Globus pallidus (tissue), 1 donor: ENCODE measurements around the gene PKLR.
"Not testable (repeated sequence)": the region's sequence is repeated elsewhere in the genome, so short reads cannot be mapped to it uniquely, and the experiment has no call there.

ENCODE experiments used
- DNase-seq: peaks from one replicate; pipeline ENCODE4 v3.0.0-alpha.2; 2015; ENCODE audit warnings: low spot score

Gene PKLR

DNA sequence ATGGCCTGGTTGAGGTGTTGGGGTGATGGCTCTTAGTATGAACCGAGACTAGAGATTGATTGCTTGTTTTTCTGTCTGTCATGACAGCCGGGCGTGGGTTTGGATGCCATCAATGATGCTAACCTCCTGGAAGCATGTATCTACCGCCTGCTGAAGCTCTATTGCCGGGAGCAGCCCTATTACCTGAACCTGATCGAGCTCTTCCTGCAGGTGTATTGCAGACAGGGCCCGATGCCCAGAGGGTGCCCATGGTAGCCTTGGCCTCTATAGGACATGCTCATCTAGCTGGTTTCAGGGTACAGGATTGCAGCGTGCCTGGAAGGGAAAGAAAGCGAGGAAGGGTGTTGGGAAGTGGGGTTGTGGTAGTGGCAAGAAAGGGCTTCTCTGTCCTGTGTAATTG, 16.8 kb upstream of the PKLR start:
- DNase-seq, result no peak

DNA sequence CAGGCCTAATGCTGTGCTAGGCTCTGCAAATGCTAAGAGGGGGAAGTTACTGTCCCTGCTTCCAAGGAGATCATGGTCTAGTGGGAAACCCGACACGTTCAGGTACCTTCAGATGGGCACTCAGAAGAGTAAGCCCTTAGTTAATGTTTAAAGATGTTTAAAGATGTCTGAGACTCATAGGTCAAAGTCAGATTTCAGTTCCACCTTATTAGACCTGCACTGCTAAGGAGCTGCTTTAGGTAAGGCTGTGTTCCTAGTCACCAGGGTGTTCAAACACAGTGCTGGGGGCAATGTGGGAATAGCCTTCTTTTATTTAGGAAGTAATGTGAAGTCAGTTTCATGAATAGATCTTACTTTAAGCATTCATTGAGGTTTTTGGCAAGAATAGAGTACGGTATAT, 15.7 kb upstream of the PKLR start:
- DNase-seq, result no peak

DNA sequence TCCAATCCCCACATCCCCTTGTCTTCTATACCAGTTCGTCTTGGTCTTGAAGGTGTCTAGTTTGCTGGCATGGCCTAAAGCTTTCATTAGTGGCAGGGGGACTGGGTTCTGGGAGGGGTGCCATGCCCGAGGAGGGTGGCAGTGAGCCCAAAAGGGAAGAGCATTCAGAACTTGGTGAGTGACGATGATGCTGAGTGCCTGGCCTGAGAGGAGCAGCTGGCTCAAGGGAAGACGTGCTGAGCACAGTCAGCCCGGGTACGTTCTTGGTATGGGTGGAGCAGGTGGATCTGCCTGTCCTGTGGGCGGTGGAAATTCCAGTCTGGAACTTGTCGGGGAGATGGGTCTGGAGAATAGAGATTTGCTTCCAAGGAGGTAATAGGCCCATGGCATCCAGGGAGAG, 12.0 kb upstream of the PKLR start:
- no peak for DNase-seq

DNA sequence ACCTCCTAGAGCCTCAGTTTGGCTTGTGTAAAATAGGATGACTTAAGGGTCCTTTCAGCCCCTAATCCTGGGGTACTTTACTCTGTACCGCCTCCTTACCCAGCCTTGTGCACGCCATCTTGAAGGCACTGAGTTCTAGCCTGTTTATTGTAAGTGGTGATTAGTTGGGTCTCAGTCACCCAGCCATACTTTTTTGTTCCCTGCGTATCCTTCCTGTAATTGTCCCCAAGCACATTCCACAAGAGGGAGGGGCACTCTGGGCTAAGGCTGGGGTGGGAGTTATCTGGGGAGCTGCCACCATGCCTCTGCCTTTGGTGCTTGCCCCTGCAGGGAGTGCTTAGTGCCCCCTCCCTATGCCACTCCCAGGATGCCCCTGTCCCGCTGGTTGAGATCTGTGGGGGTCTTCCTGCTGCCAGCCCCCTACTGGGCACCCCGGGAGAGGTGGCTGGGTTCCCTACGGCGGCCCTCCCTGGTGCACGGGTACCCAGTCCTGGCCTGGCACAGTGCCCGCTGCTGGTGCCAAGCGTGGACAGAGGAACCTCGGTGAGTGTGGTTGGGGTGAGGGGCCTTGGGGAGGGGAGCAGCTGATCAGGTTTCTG, 8.3 kb upstream of the PKLR start:
- no peak for DNase-seq

DNA sequence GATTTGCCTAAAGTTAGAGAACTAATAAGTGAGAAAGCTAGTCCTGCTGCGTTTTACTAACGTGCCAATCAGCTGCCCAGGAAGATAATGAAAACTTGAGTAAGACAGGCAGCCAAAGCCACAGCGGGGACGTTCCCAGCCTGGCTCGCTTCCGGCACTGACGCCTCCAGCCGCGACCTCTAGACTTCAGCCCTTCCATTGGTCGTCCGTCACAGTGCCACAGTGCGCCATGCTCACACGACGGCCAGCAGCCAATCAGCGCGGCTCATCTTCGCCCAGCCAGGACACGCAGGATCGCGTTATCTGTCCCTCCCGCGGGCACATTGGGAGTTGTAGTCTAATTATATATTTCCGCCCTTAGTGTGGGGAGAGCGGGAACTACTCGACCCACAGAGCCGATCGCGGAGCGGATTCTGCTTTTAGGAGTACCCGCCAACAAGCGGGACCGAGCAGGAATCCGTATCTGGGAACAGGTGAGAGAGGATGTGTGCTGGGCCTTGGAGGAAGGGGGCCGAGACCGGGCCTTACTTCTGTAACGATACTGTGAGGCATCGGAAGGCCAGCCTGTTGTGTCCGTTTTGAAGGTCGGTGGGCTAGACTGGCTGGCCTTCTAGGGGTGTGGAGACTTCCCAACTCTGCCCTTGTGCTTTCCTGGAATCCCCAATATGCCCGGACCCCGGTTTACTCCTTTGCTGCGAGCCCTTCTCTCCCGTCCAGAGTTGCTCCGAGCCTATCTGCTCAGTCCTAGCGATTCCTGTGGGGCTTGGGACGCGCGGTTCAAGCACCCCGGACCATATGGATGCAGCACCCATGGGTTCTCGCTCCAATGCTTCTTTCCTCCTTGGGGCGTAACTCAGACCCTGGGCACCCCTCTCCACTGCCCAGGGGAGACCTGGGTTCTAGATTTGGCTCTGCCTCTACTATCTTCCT, 7.5 kb upstream of the PKLR start, which contains the start of gene FDPS:
Gene FDPS, plus strand, starts transcription at position 374 of the 930 bp plus-strand sequence. CDS start 924 bp downstream, outside the sequence.
- DNase-seq, result peak; percentile 100

DNA sequence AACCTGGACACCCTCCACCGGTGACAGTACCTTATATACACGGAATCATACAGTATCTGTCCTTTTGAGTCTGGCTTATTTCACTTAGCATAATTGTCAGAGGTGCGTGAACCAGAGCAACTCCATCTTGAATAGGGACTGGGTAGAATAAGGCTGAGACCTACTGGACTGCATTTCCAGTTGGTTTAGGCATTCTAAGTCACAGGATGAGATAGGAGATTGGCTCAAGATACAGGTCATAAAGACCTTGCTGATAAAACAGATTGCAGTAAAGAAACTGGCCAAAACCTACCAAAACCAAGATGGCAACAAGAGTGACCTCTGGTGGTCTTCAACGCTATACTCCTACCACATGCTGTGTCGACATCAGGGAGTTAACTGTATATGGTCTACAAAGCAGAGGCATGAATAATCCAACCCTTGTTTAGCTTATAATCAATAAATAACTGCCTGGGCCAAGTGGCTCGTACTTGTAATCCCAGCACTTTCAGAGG, 6.1 kb upstream of the PKLR start:
- DNase-seq, result no peak

DNA sequence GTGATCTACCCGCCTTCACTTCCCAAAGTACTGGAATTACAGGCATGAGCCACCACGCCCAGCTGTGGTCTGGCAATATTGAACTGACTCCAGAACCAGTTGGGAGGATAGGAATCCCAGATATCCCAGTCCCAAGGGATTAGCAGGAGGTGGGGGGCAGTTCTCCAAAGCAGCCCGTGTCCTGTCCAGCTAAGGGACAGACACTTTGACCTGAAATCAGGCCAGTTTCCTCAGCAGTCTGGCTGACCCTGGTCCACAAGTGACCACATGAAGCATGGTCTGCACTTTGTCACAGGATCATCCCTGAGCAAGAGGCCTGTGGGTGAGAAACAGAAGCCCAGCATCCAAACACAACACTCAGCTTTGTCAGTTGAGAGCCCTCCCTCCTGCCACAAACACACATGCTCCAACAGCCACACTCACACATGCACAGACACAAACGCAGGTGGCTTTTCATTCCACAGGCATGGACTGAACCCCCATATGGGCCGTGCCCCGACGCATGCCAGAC, 4.7 kb upstream of the PKLR start:
- DNase-seq, result no peak

DNA sequence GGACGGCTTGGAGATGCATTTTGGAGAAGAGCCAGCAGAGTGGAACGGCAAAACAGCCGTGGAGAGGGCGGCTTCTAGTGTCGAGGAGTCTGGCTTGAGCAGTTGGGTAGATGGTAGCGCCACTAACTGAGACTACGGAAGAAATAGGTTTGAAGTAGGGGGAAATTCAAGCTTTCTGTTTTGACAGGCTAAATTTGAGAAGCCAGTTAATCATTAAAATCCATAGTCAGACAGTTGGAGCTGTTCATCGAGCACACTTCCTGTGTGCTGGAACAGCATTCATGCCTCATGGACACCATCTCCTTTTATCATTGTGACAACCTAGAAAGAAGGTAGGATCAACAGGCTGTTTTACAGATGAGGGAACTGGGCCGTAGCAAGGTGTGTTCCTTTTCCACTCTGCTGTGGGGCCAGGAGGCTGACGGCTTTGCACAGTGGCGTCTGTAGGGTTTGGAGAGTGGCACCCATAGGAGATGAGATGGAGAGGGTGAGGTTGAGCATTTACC, 3.4 kb upstream of the PKLR start:
- DNase-seq, result no peak

DNA sequence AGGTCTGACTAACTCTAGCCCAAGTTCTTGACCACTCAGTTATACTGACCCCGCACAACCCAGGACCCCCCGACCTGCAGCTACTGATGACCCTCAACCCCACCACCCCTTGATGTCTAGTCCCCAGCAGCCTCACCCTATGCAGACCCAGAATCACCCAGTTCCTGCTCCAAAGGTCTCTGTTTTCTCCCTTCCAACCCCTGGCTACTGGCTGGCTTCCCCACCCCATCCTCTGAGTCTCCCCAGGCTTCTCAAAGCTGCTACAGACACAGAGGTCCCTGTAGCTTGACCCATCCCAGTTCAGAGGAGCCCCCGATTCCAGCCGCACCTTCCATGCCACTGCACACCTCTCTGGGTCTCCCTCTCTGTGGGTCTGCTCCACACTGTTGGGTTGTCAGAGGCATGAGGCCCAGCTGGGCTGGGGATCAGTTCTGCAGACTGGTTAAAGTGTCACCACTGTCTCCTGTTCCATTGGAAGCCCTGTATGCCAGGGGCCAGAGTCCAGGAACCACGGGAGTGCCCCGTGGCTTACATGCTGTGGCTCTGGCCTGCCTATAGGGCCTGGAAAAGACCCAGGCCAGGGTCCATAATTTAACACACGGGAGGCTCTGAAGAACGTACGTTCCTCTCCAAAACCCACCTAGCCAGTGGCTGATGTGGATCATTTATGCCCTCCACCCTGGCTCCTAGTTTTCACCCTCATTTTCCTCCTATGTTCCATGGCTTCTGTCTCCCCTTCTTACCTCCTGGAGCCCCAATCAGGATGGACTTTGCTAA, 497 bp downstream of the PKLR start:
- no peak for DNase-seq

DNA sequence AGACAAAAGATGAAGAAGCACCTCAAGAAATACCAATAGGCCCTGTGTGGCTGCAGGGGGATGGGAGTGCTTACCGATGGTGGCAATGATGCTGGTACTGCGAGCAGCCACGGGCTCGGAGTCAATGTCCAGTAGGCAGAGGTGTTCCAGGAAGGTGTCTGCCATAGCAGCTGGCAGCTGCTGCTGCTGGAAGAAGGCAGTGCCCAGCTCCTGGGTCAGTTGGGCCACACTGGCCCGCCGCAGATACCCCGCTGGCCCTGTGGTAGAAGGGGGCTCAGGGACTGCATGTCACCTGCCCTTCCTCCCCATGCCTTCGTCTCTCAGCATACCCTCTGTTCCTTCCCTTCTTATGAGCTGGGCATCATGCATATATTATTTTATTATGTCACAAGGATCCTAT, 1.2 kb downstream of the PKLR start:
- DNase-seq, result no peak

DNA sequence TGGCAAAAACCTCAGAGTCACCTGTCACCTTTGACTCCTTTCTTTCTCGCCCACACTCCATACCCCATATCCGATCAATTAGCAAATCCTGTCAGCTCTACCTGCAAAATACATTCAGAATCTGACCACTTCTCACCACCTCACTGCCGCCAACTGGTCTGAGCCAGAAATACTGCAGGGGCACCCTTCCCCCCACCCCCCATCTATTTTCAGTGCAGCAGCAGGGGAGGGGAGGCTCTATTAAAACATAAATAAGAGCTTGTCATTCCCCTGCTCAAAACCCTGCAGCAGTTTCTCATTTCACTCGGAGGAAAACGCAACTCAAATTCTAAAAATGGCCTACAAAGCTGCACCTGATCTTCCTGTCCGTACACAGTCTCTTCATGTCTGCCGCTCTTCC, 3.9 kb downstream of the PKLR start:
- DNase-seq, result no peak

DNA sequence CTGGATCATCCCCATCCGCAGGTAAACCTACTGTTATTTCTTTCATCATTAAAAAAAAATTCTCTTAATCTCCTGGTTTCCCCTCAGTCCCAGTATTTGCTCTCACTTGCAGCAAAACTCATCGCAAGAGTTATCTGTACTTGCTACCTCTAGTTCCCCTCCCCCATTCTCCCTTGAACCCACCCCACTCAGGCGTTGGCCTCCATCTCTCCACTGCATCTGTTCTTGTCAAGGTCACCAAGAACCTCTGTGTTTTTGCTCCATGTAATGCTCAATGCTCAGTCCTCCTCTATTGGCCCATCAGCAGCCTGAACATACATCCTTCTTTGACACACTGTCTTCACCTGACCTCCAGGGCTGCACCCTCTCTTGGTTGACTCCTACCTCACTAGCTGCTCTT, 4.6 kb downstream of the PKLR start:
- no peak for DNase-seq

DNA sequence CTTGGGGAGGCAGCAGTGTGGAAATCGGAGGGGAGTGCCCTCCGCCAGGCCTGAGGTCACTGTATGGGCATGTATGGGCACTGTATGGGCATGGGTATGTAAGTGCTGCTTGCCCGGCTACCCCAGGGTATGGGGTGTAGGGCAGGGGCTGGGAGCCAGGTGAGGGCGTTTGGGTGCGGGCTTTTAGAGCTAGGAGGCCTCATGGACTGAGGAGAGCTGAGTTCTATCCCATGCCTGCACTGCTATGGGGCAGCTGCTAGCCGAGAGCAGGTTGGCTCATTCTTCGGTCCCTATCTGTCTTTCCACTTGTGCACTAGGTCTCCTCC, 5.3 kb downstream of the PKLR start:
- no peak for DNase-seq

DNA sequence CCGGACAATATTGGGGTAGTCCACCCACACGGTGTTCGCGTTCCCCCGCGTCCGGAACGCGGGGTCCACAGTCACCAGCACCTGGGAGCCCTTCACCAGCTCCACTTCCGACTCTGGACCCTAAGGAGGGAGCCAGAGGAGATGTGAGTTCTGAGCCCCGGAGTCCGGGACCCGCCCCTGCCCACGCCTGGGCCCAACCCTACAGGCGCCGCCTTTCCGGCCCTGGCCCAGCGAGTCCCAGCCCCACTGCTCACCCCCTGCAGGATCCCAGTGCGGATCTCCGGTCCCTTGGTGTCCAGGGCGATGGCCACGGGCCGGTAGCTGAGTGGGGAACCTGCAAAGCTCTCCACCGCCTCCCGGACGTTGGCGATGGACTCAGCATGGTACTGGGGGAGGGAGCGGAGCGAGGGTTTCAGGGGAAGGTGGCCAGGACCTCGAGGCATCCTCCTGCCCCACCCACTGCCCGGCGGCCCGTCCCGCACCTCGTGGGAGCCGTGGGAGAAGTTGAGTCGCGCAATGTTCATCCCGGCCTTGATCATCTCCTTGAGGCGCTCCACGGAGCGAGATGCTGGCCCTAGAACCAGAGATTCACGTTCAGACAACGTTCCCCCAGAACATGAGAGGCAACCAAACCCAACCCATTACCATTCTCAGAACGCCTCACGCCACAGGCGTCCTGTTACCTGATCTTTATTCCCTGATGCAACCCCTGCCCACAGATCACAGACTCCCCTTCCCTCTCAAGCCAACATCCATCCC, 5.9 kb downstream of the PKLR start:
- no peak for DNase-seq

DNA sequence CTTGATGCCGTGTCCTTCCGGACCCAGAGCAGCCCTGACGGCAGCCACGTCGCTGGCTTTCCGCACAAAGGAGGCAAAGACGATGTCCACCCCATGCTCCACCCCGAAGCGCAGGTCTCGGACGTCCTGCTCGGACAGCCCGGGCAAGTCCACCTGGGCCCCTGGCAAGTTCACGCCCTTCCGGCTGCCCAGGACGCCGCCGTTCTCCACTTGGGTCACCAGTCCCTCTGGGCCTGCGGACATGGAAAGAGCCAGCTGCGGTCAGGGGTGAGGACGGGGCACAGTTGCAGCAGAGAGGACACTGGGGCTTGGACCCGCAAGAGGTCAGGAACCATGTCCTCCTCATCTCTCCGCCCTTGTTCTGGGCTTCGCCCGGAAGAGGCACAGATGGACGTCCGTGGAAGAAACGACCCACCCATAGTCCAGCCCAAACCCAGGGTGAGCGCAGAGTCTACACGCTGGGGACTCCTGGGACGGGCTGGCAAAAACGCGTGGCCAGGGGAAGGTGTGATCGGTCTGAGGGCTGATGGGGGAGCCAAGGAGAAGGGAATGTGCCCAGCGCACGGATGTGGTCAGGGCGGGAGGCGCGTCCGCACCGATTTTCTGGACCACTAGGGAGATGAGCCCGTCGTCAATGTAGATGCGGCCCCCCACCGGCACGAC, 6.6 kb downstream of the PKLR start:
- DNase-seq, result no peak

DNA sequence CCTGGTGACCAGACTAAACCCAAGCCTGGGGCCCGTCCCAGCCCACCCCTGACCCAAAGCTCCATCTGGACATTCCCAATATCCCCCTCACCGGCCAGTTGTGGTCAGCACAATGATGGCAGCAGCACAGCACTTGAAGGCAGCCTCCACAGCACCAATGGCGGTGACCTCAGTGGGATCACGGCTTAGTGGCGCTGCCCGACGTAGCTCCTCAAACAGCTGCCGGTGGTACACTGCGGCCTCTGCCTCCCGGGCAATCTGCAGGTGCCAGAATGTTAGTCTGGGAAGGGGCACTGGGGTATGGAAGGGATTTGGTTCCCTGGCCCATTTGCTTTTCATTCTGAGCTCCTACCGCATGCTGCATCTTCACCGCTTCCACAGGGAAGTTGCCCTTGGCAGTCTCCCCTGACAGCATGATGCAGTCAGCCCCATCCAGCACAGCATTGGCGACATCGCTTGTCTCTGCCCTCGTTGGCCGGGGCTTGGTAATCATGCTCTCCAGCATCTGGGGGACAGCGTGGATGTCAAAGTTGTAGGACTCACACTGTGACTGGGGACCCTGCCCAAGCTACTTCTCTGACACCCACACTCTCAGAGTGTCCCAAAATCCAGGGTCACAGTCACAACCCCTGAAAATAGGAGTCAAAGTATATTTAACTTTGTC, 8.0 kb downstream of the PKLR start:
- no peak for DNase-seq

DNA sequence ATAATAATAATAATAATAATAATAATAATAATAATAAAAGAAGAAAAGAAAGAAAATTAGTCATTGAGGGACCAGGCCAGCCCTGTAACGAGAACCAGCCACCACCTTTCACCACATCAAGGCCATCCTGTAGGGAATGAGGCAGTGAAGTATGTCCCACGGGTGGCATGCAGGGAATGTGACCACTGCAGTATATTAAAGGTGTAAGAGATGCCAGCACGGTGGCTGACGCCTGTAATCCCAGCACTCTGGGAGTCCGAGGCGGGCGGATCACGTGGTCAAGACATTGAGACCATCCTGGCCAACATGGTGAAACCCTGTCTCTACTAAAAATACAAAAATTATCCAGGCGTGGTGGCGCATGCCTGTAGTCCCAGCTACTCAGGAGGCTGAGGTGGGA, 10.2 kb downstream of the PKLR start:
- DNase-seq, result not testable (repeated sequence)

DNA sequence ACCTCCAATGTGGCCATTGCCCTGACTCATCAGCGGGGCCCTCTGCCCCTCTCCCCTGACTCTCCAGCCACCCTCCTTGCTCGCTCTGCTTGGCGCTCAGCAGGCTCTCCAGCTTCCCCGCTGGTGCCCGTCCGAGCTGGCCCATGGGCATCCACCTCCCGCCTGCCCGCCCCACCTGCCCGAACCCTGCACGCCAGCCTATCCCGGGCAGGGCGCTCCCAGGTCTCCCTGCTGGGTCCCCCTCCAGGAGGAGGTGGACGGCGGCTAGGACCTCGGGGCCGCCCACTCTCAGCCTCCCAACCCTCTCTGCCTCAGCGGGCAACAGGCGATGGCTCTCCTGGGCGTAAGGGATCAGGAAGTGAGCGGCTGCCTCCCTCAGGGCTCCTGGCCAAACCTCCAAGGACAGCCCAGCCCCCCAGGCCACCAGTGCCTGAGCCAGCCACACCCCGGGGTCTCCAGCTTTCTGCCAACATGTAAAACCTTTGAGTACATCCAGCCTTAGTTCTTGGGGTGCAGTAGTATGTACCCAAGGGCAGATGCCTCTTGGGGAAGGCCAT, 13.2 kb downstream of the PKLR start:
- no peak for DNase-seq

DNA sequence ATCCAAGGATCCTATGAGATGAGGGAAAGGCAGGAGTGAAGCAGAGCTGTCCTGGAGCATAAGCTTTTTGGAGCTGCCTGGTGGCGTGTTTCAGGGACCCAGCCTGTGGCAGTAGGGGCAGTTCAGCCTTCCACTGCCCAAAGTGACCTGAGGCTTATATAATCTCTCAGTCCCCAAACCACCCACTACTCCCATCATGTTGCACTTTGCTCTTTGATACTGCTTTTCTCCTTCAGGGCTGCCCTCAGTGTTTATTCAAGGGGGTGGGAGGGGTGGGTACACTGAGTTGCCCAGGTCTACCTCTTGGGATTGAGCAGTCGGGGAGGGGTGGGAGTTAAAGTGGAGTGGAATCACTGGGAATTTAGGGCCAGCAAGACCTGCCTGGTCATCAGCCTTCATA, 14.7 kb downstream of the PKLR start:
- DNase-seq, result no peak

DNA sequence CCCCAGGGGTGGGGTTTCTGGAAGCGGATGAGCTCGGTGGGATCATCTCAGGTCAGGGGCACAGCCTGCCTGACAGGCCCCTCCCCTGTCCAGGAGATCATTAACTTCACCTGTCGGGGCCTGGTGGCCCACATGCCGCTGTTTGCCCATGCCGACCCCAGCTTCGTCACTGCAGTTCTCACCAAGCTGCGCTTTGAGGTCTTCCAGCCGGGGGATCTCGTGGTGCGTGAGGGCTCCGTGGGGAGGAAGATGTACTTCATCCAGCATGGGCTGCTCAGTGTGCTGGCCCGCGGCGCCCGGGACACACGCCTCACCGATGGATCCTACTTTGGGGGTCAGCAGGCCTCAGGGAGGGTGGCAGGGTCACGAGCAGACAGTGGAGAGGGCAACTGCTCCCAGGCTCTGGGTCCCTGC, 15.6 kb downstream of the PKLR start:
- DNase-seq, result no peak
